Endothelial cell of umbilical vein (primary cell): ENCODE measurements around the gene GIPC1.

Experiments
- EZH2 ChIP-seq: IDR thresholded peaks from 2 replicates; pipeline ENCODE4 v1.6.1; 2012; ENCODE audit warnings: borderline replicate concordance, low read depth, mild to moderate bottlenecking, moderate library complexity, low read length, inconsistent platforms; ENCODE audit not compliant: severe bottlenecking
- FOS ChIP-seq: IDR thresholded peaks from 2 replicates; pipeline ENCODE4 v1.6.1; 2011; ENCODE audit warnings: mild to moderate bottlenecking, low read length, moderate library complexity, borderline replicate concordance; ENCODE audit not compliant: insufficient read depth
- GATA2 ChIP-seq: IDR thresholded peaks from 2 replicates; pipeline ENCODE4 v1.7.0; 2011; ENCODE audit warnings: low read depth, mild to moderate bottlenecking, moderate library complexity, mixed read lengths, low read length; ENCODE audit not compliant: insufficient read length, insufficient read depth
- JUN ChIP-seq: IDR thresholded peaks from 2 replicates; pipeline ENCODE4 v1.6.1; 2011; ENCODE audit warnings: borderline replicate concordance, low read depth; ENCODE audit not compliant: insufficient read length, insufficient read depth
- MYC ChIP-seq: IDR thresholded peaks from one replicate; pipeline ENCODE4 v1.6.1; 2011; ENCODE audit warnings: mild to moderate bottlenecking, low read depth, low read length
- POLR2A ChIP-seq: IDR thresholded peaks from 2 replicates; pipeline ENCODE4 v1.6.1; 2012; ENCODE audit warnings: low read depth, mild to moderate bottlenecking, control low read depth, low read length
- POLR2AphosphoS5 ChIP-seq: IDR thresholded peaks from 2 replicates; pipeline ENCODE4 v1.6.1; 2012; ENCODE audit warnings: low read depth, mild to moderate bottlenecking, control low read depth, low read length, moderate library complexity; ENCODE audit not compliant: insufficient read depth
- TF ChIP-seq, protein P1 (sequence below), 2 donors: IDR thresholded peaks; 1 replicate in 1 of 2; 2 replicates in 1 of 2; pipeline ENCODE4 v1.5.1; 2011; ENCODE audit warnings: low read length in 2 of 2, mild to moderate bottlenecking in 2 of 2, moderate library complexity in 2 of 2, control low read depth in 1 of 2, inconsistent platforms in 1 of 2, low read depth in 1 of 2; ENCODE audit not compliant: insufficient read depth in 1 of 2; ENCODE audit errors: extremely low read depth in 1 of 2
- TF ChIP-seq, protein P2 (sequence below): IDR thresholded peaks from 2 replicates; pipeline ENCODE4 v1.6.1; 2011; ENCODE audit not compliant: insufficient read depth, insufficient read length

DNA sequence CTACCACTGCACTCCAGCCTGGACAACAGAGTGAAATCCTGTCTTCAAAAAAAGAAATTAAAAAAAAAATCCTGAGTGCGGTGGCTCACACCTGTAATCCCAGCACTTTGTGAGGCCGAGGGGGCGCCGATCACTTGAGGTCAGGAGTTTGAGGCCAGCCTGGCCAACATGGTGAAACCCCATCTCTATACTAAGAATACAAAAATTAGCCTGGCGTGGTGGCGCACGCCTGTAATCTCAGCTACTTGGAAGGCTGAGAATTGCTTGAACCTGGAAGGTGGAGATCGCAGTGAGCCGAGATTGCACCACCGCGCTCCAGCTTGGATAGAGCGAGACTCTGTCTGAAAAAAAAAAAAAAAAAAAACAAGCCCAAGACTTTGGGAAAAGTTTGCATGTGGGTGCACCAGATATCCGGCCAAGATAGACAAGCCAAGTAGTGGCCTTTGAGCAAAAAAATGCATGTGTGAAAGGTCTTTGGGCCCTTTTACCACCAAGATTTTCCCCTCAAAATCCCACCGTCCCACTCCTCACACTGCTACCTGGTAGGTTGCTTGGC lies 16.6 kb upstream of the GIPC1 start:
- TF ChIP-seq, protein P1, sequence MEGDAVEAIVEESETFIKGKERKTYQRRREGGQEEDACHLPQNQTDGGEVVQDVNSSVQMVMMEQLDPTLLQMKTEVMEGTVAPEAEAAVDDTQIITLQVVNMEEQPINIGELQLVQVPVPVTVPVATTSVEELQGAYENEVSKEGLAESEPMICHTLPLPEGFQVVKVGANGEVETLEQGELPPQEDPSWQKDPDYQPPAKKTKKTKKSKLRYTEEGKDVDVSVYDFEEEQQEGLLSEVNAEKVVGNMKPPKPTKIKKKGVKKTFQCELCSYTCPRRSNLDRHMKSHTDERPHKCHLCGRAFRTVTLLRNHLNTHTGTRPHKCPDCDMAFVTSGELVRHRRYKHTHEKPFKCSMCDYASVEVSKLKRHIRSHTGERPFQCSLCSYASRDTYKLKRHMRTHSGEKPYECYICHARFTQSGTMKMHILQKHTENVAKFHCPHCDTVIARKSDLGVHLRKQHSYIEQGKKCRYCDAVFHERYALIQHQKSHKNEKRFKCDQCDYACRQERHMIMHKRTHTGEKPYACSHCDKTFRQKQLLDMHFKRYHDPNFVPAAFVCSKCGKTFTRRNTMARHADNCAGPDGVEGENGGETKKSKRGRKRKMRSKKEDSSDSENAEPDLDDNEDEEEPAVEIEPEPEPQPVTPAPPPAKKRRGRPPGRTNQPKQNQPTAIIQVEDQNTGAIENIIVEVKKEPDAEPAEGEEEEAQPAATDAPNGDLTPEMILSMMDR (IDR thresholded peaks at IDR 0.05; ENCODE audit: extremely low read depth in 1 of 2, insufficient read depth in 1 of 2, low read depth in 1 of 2, low read length in 2 of 2) = no peak
- TF ChIP-seq GATA2 = no peak
- no peak for TF ChIP-seq POLR2A
- TF ChIP-seq, protein P2, sequence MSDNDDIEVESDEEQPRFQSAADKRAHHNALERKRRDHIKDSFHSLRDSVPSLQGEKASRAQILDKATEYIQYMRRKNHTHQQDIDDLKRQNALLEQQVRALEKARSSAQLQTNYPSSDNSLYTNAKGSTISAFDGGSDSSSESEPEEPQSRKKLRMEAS = no peak
- TF ChIP-seq EZH2 = no peak
- no peak for TF ChIP-seq POLR2AphosphoS5
- no peak for TF ChIP-seq MYC
- no peak for TF ChIP-seq FOS
- TF ChIP-seq JUN = no peak
